GM12875 (cell line): ENCODE measurements around the gene PDGFD.

ENCODE experiments used
- H3K4me3 ChIP-seq: one replicate; pipeline ENCODE4 v1.5.1; 2011; ENCODE audit warnings: low read depth, low read length, control low read depth
- TF ChIP-seq, protein P1 (sequence below): IDR thresholded peaks from 2 replicates; pipeline ENCODE4 v1.5.1; 2011; ENCODE audit warnings: low read depth, mild to moderate bottlenecking, control low read depth, inconsistent platforms, low read length, moderate library complexity, borderline replicate concordance; ENCODE audit not compliant: insufficient read depth

Gene PDGFD

DNA sequence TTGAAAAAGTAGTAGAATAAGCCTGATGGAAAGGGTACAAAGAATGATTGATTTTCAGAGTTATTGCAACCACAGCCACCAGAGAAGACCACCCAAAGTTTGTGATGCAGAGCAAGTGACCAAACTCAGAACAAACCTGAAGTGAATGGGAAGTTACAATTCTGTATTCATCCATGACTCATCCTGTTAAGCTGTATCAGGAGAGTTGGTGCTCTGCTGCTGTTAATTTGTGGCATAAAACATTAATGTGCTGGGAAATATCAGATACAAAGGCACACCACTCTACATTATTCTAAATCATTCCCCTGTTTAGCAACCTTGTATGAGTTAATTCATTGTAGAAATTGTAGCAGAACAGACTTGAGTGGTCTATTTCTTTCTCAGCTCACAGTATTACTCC, 19.6 kb upstream of the PDGFD start:
- TF ChIP-seq, protein P1, sequence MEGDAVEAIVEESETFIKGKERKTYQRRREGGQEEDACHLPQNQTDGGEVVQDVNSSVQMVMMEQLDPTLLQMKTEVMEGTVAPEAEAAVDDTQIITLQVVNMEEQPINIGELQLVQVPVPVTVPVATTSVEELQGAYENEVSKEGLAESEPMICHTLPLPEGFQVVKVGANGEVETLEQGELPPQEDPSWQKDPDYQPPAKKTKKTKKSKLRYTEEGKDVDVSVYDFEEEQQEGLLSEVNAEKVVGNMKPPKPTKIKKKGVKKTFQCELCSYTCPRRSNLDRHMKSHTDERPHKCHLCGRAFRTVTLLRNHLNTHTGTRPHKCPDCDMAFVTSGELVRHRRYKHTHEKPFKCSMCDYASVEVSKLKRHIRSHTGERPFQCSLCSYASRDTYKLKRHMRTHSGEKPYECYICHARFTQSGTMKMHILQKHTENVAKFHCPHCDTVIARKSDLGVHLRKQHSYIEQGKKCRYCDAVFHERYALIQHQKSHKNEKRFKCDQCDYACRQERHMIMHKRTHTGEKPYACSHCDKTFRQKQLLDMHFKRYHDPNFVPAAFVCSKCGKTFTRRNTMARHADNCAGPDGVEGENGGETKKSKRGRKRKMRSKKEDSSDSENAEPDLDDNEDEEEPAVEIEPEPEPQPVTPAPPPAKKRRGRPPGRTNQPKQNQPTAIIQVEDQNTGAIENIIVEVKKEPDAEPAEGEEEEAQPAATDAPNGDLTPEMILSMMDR = no peak
- no peak overlapping the region for H3K4me3 ChIP-seq

DNA sequence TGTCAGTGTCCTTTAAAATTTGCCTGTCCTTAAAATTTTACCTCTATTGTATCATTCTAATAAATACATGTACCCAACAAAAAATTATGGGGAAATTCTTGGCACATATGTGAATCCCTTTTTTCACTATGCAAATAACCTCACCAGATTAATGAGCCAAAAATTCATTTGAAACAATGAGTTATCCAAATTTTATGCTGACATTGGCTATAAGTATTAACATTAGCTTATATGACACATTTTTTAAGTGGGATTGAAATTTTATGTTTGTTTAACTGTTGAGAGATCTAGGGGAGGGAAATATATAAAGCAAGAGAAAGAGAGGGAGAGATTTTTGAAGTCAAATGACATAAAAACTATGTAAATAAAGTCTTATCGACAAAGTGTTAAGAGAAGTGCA, 11.8 kb upstream of the PDGFD start:
- TF ChIP-seq, protein P1 = no peak
- H3K4me3 ChIP-seq = no peak overlapping the region

DNA sequence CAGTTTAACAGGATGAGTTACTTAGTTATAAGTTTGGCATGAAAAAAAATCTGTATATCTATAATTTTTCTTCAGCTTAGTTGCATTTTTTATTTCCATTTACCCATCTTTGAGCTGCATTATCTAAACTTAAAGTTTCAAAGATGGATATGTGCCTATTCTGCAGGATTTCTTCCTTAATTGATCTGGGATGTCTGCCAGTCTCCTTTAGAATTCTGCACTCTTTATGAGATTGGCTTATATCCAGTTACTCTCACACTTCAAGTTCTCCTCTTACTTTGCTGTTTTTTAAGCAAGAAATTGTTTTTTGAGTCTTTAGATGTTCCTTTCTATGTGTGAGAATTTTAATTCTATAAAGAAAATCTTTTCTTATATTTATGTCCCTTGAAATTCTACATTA, 5.1 kb upstream of the PDGFD start:
- H3K4me3 ChIP-seq = no peak overlapping the region
- TF ChIP-seq, protein P1 = no peak

DNA sequence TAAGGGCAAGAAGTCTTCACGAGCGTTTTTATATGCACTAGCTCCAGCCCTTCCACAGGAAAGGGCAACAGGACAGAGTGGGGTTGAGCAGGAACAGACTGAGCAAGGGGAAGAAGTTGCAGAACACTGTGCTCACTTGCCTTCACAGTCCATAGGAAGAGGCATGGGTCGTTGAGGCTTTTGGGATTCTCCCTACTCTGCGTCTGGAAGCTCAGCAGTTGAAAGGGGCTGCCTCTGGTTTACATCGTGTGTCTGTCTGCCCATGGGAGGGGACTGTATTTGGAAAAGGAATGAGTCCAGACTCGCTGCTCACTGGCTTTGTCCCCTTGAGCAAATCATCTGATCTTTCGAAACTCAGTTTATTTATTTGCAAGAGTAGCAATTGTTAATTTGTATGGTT, 1.1 kb upstream of the PDGFD start:
- TF ChIP-seq, protein P1 = no peak
- H3K4me3 ChIP-seq = no peak overlapping the region

DNA sequence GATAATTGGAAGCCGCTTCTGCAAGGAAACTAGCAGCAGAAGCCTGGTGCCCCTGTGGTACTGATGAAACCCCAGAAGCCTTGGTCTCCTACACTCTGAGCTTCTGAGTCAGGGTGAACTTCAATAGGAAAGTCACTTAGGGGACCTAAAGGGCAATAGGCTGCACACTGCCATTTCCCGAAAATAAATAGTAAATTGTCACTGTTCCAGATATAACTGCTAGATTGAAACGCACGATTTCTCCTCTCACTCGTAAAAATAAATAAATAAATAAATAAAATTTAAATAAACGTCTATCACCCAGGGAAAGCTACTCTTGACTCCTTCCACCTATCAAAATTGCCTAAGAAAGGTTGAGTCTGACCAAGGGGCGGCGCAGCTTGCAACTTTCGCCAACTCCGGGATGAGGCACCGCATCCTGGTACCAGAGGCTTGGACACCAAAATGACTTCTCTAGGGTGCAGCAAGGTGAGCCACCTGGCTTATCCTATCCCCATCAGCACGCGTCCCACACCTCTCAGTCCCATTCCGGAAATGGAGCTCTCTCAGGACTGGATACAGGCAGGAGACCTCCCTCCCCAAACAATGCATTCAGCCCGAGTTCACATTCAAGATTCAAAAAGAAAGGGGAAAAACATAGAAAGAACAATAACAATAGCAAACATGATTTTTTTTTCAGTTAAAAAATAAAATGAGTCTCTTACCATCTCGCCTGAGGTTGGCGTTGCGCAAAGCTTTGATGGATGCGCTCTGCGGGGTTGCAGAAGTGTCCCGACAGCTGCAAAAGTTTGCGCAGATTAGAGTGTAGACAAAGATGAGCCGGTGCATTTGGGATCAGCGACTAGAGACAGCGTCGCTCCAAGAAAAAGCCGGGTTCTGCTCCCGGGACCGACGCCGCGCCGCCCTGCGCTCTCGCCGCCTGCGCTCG, 583 bp downstream of the PDGFD start:
- peak overlapping the region; percentile 28 for H3K4me3 ChIP-seq
- TF ChIP-seq, protein P1 = no peak

DNA sequence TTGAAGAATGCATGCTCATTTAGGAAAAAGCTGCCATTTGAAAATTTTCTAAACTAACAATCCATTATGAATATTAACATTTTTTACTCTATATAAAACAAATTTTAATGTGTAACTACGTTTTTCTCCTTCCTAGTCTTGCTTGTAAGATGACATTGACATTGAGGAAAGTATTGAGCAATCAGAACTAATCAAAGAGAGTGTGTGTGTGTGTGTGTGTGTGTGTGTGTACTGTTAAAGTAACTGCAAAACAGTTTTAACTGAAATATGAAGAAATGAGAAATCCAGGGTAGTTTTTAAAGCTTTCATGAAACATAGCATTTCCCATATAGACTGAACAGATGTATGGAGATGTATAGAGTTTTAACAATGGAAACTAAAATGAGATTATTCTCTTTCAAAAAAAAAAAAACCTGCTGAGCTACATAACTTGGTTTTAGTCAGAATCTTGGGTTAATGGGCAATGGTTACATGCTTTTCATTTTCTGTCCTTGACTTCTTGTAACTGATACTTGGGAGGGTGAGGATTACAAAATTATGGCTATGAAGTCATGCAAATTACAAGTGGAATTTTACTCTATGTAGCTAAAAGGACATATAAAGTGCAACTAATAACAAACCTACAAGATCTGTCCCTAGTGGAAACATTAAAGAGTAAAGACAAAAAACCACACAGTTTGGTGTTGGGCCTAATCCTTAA, 2.0 kb downstream of the PDGFD start:
- H3K4me3 ChIP-seq = no peak overlapping the region
- TF ChIP-seq, protein P1 = no peak
